ENCODE data around the gene ARRDC5.
"Not testable (repeated sequence)": the region's sequence is repeated elsewhere in the genome, so short reads cannot be mapped to it uniquely, and the experiment has no call there.

The ARRDC5 gene

GRCh38 chr19:4902796-4903195, at the start of gene ARRDC5:
TSS of gene ARRDC5 (minus strand) at chr19:4902896. CDS start at chr19:4902825, 71 bp downstream.
- Histone ChIP-seq H3K4me3 (ENCODE audit: low read depth in 1 of 5, low read length in 5 of 5) (no peak within 1 kb of the TSS), H3K4me1 (ENCODE audit: control insufficient read depth in 5 of 5, insufficient read depth in 5 of 5, low read length in 5 of 5) (no peaks in the 10 kb centered on the region), H3K9ac (ENCODE audit: low read length in 5 of 5) (no peak within 1 kb of the TSS), H3K9me3 (ENCODE audit: control insufficient read depth in 5 of 5, low read length in 5 of 5) (no peaks in the 10 kb centered on the region), H3K27ac (ENCODE audit: low read depth, low read length) (no peak within 1 kb of the TSS), H3K36me3 (ENCODE audit: control insufficient read depth in 5 of 5, insufficient read depth in 5 of 5, low read length in 5 of 5) (no peaks in the 10 kb centered on the region), H3K27me3 (ENCODE audit: control insufficient read depth in 5 of 5, insufficient read depth in 4 of 5, low read length in 5 of 5) (no peaks in the 10 kb centered on the region)

DNA sequence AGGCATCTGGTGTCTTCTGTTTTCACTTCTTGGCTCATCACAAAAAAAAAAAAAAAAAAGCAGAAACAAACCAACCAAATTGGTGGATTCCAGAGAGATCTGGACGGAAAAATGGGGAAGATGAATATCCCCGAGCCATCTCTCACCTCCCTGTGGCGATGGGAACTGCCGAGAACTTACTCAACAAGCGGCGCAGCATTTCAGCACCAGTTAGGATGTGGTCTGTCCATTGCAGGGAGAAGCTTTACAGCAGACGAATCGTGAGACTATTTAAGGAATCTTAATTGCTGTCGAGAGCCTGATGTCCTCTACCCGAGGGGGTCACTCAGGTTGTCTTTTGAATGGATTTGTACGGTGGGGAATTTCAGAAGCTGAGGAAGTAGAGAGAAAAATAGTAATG, 49.0 kb upstream of the ARRDC5 start:
- H3K4me1 ChIP-seq (ENCODE audit: control insufficient read depth in 5 of 5, insufficient read depth in 5 of 5, low read length in 5 of 5): peaks cover 0 to 4% (median 0%) of the 10 kb centered on the region in 5 donors
- no peak overlapping the region for H3K9ac ChIP-seq (ENCODE audit: low read length in 5 of 5)
- H3K4me3 ChIP-seq (ENCODE audit: low read depth in 1 of 5, low read length in 5 of 5): no peak overlapping the region
- H3K27me3 ChIP-seq (ENCODE audit: control insufficient read depth in 5 of 5, insufficient read depth in 4 of 5, low read length in 5 of 5): no peaks in the 10 kb centered on the region
- H3K36me3 ChIP-seq (ENCODE audit: control insufficient read depth in 5 of 5, insufficient read depth in 5 of 5, low read length in 5 of 5): no peaks in the 10 kb centered on the region
- no peak overlapping the region for H3K27ac ChIP-seq (ENCODE audit: low read depth, low read length)
- H3K9me3 ChIP-seq (ENCODE audit: control insufficient read depth in 5 of 5, low read length in 5 of 5): no peaks in the 10 kb centered on the region

GRCh38 chr19:4950650-4951049, 48.0 kb upstream of the ARRDC5 start:
- not testable (repeated sequence) for H3K27ac ChIP-seq (ENCODE audit: low read depth, low read length); H3K9ac ChIP-seq (ENCODE audit: low read length in 5 of 5); H3K27me3 ChIP-seq (ENCODE audit: control insufficient read depth in 5 of 5, insufficient read depth in 4 of 5, low read length in 5 of 5); H3K36me3 ChIP-seq (ENCODE audit: control insufficient read depth in 5 of 5, insufficient read depth in 5 of 5, low read length in 5 of 5); H3K9me3 ChIP-seq (ENCODE audit: control insufficient read depth in 5 of 5, low read length in 5 of 5); H3K4me3 ChIP-seq (ENCODE audit: low read depth in 1 of 5, low read length in 5 of 5); H3K4me1 ChIP-seq (ENCODE audit: control insufficient read depth in 5 of 5, insufficient read depth in 5 of 5, low read length in 5 of 5)

- H3K9me3 ChIP-seq (ENCODE audit: control insufficient read depth in 5 of 5, low read length in 5 of 5); H3K36me3 ChIP-seq (ENCODE audit: control insufficient read depth in 5 of 5, insufficient read depth in 5 of 5, low read length in 5 of 5); H3K9ac ChIP-seq (ENCODE audit: low read length in 5 of 5); H3K4me1 ChIP-seq (ENCODE audit: control insufficient read depth in 5 of 5, insufficient read depth in 5 of 5, low read length in 5 of 5); H3K4me3 ChIP-seq (ENCODE audit: low read depth in 1 of 5, low read length in 5 of 5); H3K27ac ChIP-seq (ENCODE audit: low read depth, low read length); H3K27me3 ChIP-seq (ENCODE audit: control insufficient read depth in 5 of 5, insufficient read depth in 4 of 5, low read length in 5 of 5): not testable (repeated sequence)
Observed at GRCh38 chr19:4941638-4942169, 39.0 kb upstream of the ARRDC5 start.

DNA sequence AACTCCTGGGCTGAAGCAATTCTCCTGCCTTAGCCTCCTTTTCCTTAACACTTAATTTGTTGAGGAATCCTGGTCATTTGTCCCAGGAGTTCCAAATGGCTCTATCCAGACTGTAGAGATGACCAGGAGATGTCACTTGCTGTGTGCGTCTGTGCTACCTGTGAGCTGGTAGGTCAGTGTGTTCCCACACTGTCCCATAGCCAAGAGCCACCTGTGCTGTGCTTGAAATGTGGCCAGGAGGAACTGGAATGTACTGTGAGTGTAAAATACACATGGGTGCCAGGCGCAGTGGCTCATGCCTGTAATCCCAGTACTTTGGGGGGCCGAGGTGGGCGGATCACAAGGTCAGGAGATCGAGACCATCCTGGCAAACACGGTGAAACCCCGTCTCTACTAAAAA, 36.8 kb upstream of the ARRDC5 start:
- Histone ChIP-seq H3K4me1 (ENCODE audit: control insufficient read depth in 5 of 5, insufficient read depth in 5 of 5, low read length in 5 of 5) (no peaks in the 10 kb centered on the region), H3K9ac (ENCODE audit: low read length in 5 of 5) (no peak overlapping the region), H3K36me3 (ENCODE audit: control insufficient read depth in 5 of 5, insufficient read depth in 5 of 5, low read length in 5 of 5) (no peaks in the 10 kb centered on the region), H3K27ac (ENCODE audit: low read depth, low read length) (no peak overlapping the region), H3K27me3 (ENCODE audit: control insufficient read depth in 5 of 5, insufficient read depth in 4 of 5, low read length in 5 of 5) (no peaks in the 10 kb centered on the region), H3K4me3 (ENCODE audit: low read depth in 1 of 5, low read length in 5 of 5) (no peak overlapping the region), H3K9me3 (ENCODE audit: control insufficient read depth in 5 of 5, low read length in 5 of 5) (no peaks in the 10 kb centered on the region)

- not testable (repeated sequence) for H3K9ac ChIP-seq (ENCODE audit: low read length in 5 of 5)
Observed at GRCh38 chr19:4938461-4938860, 35.8 kb upstream of the ARRDC5 start.

DNA sequence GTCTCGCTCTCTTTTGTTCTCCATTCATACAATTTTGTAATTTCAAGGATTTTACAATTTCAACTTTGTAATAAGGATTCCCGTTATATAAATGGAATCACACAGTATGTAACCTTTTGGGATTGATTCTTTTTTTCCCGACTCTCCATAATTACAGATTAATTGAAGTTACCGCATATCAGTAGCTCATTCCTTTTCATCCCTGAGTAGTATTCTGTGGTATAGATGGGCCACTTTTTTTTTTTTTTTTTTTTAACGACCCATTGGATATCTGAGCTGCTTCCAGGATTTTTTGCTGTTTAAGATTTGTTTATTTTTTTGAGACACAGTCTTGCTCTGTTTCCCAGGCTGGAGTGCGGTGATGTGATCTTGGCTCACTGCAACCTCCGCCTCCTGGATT, 34.4 kb upstream of the ARRDC5 start:
- H3K9me3 ChIP-seq (ENCODE audit: control insufficient read depth in 5 of 5, low read length in 5 of 5): no peaks in the 10 kb centered on the region
- H3K27me3 ChIP-seq (ENCODE audit: control insufficient read depth in 5 of 5, insufficient read depth in 4 of 5, low read length in 5 of 5): no peaks in the 10 kb centered on the region
- no peaks in the 10 kb centered on the region for H3K36me3 ChIP-seq (ENCODE audit: control insufficient read depth in 5 of 5, insufficient read depth in 5 of 5, low read length in 5 of 5)
- H3K4me1 ChIP-seq (ENCODE audit: control insufficient read depth in 5 of 5, insufficient read depth in 5 of 5, low read length in 5 of 5): no peaks in the 10 kb centered on the region
- H3K9ac ChIP-seq (ENCODE audit: low read length in 5 of 5): no peak overlapping the region
- H3K4me3 ChIP-seq (ENCODE audit: low read depth in 1 of 5, low read length in 5 of 5): no peak overlapping the region
- H3K27ac ChIP-seq (ENCODE audit: low read depth, low read length): no peak overlapping the region

More at GRCh38 chr19:4938461-4938860, 35.8 kb upstream of the ARRDC5 start:
- not testable (repeated sequence) for H3K27me3 ChIP-seq (ENCODE audit: control insufficient read depth in 5 of 5, insufficient read depth in 4 of 5, low read length in 5 of 5); H3K4me3 ChIP-seq (ENCODE audit: low read depth in 1 of 5, low read length in 5 of 5); H3K27ac ChIP-seq (ENCODE audit: low read depth, low read length); H3K9me3 ChIP-seq (ENCODE audit: control insufficient read depth in 5 of 5, low read length in 5 of 5); H3K4me1 ChIP-seq (ENCODE audit: control insufficient read depth in 5 of 5, insufficient read depth in 5 of 5, low read length in 5 of 5); H3K36me3 ChIP-seq (ENCODE audit: control insufficient read depth in 5 of 5, insufficient read depth in 5 of 5, low read length in 5 of 5)

GRCh38 chr19:4935444-4935843, 32.7 kb upstream of the ARRDC5 start:
- Histone ChIP-seq H3K36me3 (ENCODE audit: control insufficient read depth in 5 of 5, insufficient read depth in 5 of 5, low read length in 5 of 5) (no peaks in the 10 kb centered on the region), H3K9ac (ENCODE audit: low read length in 5 of 5) (no peak overlapping the region), H3K27me3 (ENCODE audit: control insufficient read depth in 5 of 5, insufficient read depth in 4 of 5, low read length in 5 of 5) (peaks cover 0 to 1% (median 0%) of the 10 kb centered on the region in 5 donors), H3K4me3 (ENCODE audit: low read depth in 1 of 5, low read length in 5 of 5) (no peak overlapping the region), H3K9me3 (ENCODE audit: control insufficient read depth in 5 of 5, low read length in 5 of 5) (no peaks in the 10 kb centered on the region), H3K27ac (ENCODE audit: low read depth, low read length) (no peak overlapping the region), H3K4me1 (ENCODE audit: control insufficient read depth in 5 of 5, insufficient read depth in 5 of 5, low read length in 5 of 5) (no peaks in the 10 kb centered on the region)

DNA sequence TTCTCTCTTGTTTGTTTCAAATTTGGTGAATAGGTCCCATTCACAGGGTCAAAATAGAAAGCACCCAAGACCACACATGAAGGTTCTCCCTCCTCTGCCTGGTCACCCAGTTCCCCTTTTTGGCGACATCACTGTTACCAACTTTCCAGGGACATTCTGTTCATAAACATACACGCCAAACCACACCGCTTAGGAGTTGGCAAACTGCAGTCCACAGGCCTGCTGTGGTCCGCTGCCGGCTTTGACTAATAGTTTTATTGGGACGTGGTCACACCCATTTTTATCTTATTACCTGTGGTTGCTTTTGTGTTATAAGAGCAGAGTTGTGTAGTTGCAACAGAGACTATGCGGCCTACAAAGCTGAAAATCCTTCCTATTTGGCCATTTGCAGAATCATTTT, 30.8 kb upstream of the ARRDC5 start:
- no peak overlapping the region for H3K4me3 ChIP-seq (ENCODE audit: low read depth in 1 of 5, low read length in 5 of 5)
- no peaks in the 10 kb centered on the region for H3K9me3 ChIP-seq (ENCODE audit: control insufficient read depth in 5 of 5, low read length in 5 of 5)
- peaks cover 0 to 3% (median 0%) of the 10 kb centered on the region in 5 donors for H3K27me3 ChIP-seq (ENCODE audit: control insufficient read depth in 5 of 5, insufficient read depth in 4 of 5, low read length in 5 of 5)
- no peak overlapping the region for H3K27ac ChIP-seq (ENCODE audit: low read depth, low read length)
- H3K4me1 ChIP-seq (ENCODE audit: control insufficient read depth in 5 of 5, insufficient read depth in 5 of 5, low read length in 5 of 5): no peaks in the 10 kb centered on the region
- no peak overlapping the region for H3K9ac ChIP-seq (ENCODE audit: low read length in 5 of 5)
- H3K36me3 ChIP-seq (ENCODE audit: control insufficient read depth in 5 of 5, insufficient read depth in 5 of 5, low read length in 5 of 5): no peaks in the 10 kb centered on the region

DNA sequence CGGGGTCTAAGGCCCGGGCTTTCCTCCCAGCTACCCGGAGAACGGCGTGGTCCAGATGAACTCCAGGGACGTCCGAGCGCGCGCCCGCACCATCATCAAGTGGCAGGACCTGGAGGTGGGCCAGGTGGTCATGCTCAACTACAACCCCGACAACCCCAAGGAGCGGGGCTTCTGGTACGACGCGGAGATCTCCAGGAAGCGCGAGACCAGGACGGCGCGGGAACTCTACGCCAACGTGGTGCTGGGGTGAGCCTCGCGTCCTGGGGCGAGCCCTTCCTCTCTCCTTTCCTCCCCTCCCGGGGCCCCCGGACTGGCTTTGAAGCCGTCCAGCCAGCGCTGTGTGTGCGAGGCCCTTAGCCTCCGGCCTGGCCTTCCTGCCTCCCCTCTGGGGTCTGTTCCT, 30.0 kb upstream of the ARRDC5 start:
- Histone ChIP-seq H3K36me3 (ENCODE audit: control insufficient read depth in 5 of 5, insufficient read depth in 5 of 5, low read length in 5 of 5) (no peaks in the 10 kb centered on the region), H3K9me3 (ENCODE audit: control insufficient read depth in 5 of 5, low read length in 5 of 5) (no peaks in the 10 kb centered on the region), H3K4me1 (ENCODE audit: control insufficient read depth in 5 of 5, insufficient read depth in 5 of 5, low read length in 5 of 5) (no peaks in the 10 kb centered on the region), H3K9ac (ENCODE audit: low read length in 5 of 5) (no peak overlapping the region), H3K4me3 (ENCODE audit: low read depth in 1 of 5, low read length in 5 of 5) (no peak overlapping the region), H3K27me3 (ENCODE audit: control insufficient read depth in 5 of 5, insufficient read depth in 4 of 5, low read length in 5 of 5) (peaks cover 0 to 3% (median 0%) of the 10 kb centered on the region in 5 donors), H3K27ac (ENCODE audit: low read depth, low read length) (no peak overlapping the region)

GRCh38 chr19:4930664-4931063, 28.0 kb upstream of the ARRDC5 start:
- Histone ChIP-seq H3K27ac (ENCODE audit: low read depth, low read length) (no peak overlapping the region), H3K4me3 (ENCODE audit: low read depth in 1 of 5, low read length in 5 of 5) (no peak overlapping the region), H3K4me1 (ENCODE audit: control insufficient read depth in 5 of 5, insufficient read depth in 5 of 5, low read length in 5 of 5) (no peaks in the 10 kb centered on the region), H3K27me3 (ENCODE audit: control insufficient read depth in 5 of 5, insufficient read depth in 4 of 5, low read length in 5 of 5) (peaks cover 0 to 3% (median 0%) of the 10 kb centered on the region in 5 donors), H3K9ac (ENCODE audit: low read length in 5 of 5) (no peak overlapping the region), H3K36me3 (ENCODE audit: control insufficient read depth in 5 of 5, insufficient read depth in 5 of 5, low read length in 5 of 5) (no peaks in the 10 kb centered on the region), H3K9me3 (ENCODE audit: control insufficient read depth in 5 of 5, low read length in 5 of 5) (no peaks in the 10 kb centered on the region)

All from subcutaneous abdominal adipose tissue (tissue), 5 donors.